ENCODE measurements around the gene IGSF9.
A peak's percentile ranks its signal among the peaks of the same experiment; 100 is the strongest.

IGSF9 gene

DNA sequence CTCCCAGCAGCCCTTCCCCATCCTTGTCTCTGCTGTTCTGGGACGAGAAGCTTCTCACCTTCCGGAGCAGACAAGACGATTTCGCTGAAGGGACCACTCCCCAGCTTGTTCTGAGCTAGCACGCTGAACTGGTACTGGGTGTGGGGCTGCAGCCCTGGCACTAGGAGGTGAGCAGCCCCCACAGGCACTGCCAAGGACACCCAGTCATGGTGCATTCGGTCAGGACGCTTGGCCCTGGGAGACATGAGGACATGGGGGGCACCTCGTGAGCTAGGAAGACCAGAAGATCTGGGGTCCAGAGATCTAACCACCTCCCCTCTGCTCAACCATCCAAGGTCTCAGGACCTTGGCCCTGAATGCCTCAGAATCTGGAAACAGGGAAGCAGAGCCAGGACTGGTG, 14.8 kb downstream of the IGSF9 start:
- Histone ChIP-seq H4K20me1 (ENCODE audit: insufficient read depth, low read length) (no peaks in the 10 kb centered on the region), H2AFZ (ENCODE audit: low read length) (no peak overlapping the region), H3K27me3 (ENCODE audit: insufficient read depth, low read length) (peaks cover 9% of the 10 kb centered on the region; the same call in 1 of the 2 replicates), H3K4me1 (ENCODE audit: insufficient read depth, low read length, severe bottlenecking) (peaks cover 4% of the 10 kb centered on the region), H3K9me2 (ENCODE audit: low read depth, low read length) (no peaks in the 10 kb centered on the region), H3K9ac (ENCODE audit: low read length) (no peak overlapping the region), H3K9me3 (ENCODE audit: low read length) (no peaks in the 10 kb centered on the region), H3K27ac (ENCODE audit: low read depth, low read length, poor library complexity, severe bottlenecking) (no peak overlapping the region), H3K4me3 (ENCODE audit: low read depth, low read length, poor library complexity, severe bottlenecking) (no peak overlapping the region), H3K36me3 (ENCODE audit: insufficient read depth, low read length) (no peaks in the 10 kb centered on the region), H3F3A (ENCODE audit: insufficient read depth, low read length) (no peaks in the 10 kb centered on the region), H3K79me2 (ENCODE audit: insufficient read depth, low read length) (no peaks in the 10 kb centered on the region), H3K4me2 (ENCODE audit: low read length) (no peak overlapping the region)
- TF ChIP-seq, protein P1, sequence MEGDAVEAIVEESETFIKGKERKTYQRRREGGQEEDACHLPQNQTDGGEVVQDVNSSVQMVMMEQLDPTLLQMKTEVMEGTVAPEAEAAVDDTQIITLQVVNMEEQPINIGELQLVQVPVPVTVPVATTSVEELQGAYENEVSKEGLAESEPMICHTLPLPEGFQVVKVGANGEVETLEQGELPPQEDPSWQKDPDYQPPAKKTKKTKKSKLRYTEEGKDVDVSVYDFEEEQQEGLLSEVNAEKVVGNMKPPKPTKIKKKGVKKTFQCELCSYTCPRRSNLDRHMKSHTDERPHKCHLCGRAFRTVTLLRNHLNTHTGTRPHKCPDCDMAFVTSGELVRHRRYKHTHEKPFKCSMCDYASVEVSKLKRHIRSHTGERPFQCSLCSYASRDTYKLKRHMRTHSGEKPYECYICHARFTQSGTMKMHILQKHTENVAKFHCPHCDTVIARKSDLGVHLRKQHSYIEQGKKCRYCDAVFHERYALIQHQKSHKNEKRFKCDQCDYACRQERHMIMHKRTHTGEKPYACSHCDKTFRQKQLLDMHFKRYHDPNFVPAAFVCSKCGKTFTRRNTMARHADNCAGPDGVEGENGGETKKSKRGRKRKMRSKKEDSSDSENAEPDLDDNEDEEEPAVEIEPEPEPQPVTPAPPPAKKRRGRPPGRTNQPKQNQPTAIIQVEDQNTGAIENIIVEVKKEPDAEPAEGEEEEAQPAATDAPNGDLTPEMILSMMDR (IDR thresholded peaks at IDR 0.05; ENCODE audit: low read length): no peak
- TF ChIP-seq EZH2 (IDR thresholded peaks at IDR 0.05; ENCODE audit: borderline replicate concordance, low read length): no peak

DNA sequence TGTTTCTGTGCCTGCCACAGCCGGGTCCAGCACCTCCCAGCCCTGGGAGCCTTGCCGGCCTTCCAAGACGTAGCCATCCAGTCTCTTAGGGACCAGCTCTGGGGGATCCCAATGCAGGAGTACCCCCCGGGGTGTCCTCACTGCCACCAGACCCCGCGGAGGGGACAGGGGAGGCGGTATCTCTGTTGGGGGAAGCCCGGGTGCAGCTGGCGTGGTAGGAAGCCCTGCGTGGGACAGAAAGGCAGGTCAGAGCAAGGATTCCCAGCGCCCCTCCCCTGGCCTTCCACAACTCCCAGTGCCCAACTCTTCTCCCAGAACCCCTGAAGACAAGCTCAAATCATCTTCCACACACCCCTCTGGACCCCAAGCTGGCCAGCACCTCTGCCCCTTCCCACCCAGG, 15.2 kb downstream of the IGSF9 start:
- H3K79me2 ChIP-seq (ENCODE audit: insufficient read depth, low read length): no peaks in the 10 kb centered on the region
- H3K27ac ChIP-seq (ENCODE audit: low read depth, low read length, poor library complexity, severe bottlenecking): no peak overlapping the region
- TF ChIP-seq EZH2 (IDR thresholded peaks at IDR 0.05; ENCODE audit: borderline replicate concordance, low read length): no peak
- TF ChIP-seq, protein P1 (IDR thresholded peaks at IDR 0.05; ENCODE audit: low read length): no peak
- H4K20me1 ChIP-seq (ENCODE audit: insufficient read depth, low read length): no peaks in the 10 kb centered on the region
- H3K9me3 ChIP-seq (ENCODE audit: low read length): no peaks in the 10 kb centered on the region
- no peaks in the 10 kb centered on the region for H3F3A ChIP-seq (ENCODE audit: insufficient read depth, low read length)
- H2AFZ ChIP-seq (ENCODE audit: low read length): no peak overlapping the region
- peaks cover 7% of the 10 kb centered on the region; the same call in 1 of the 2 replicates for H3K27me3 ChIP-seq (ENCODE audit: insufficient read depth, low read length)
- no peak overlapping the region for H3K9ac ChIP-seq (ENCODE audit: low read length)
- H3K9me2 ChIP-seq (ENCODE audit: low read depth, low read length): no peaks in the 10 kb centered on the region
- peaks cover 7% of the 10 kb centered on the region for H3K4me1 ChIP-seq (ENCODE audit: insufficient read depth, low read length, severe bottlenecking)
- H3K4me2 ChIP-seq (ENCODE audit: low read length): no peak overlapping the region
- H3K36me3 ChIP-seq (ENCODE audit: insufficient read depth, low read length): no peaks in the 10 kb centered on the region
- H3K4me3 ChIP-seq (ENCODE audit: low read depth, low read length, poor library complexity, severe bottlenecking): no peak overlapping the region

DNA sequence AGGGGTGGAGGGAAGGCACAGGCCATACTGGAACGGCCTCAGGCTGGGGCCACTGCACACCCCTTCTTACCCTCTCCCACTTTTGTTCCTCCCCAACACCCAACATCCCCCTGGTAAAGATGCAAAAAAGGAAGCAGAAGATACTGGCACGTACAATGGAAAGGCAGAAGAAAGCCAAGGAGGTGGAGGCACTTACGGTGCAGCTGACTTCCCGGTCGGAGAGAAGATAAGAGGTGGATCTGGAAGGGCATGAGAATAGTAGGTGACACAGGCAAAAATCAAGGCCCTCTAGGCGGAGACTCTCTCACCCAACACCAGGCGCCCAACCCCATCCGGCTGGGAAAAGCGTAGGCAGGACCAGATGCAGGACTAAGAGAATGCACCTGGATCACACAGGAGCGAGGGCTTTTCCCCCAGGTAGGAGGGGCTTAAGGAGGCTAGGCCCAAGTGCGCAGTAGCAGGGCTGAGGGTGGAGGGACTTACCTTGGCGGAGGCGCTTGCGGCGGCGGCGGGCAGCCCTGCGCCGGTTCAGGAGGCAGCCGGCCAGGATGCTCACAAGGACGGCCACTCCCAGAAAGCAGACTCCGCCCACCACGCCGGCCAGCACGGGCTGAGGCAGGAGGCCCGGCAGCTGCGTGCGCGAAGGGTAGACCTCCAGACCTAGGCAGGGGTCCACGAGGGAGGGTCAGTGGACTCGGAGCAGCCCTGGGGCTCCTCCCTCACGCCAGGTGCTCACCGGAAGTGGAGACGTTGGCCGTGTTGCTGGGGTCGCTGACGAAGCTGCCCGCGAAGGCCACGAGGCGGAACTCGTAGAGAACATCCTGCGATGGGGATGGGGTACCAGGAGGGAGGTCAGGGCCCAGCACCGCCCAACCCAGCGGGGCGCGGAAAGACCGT, 16.0 kb downstream of the IGSF9 start:
- H3K4me3 ChIP-seq (ENCODE audit: low read depth, low read length, poor library complexity, severe bottlenecking): no peak overlapping the region
- H3K36me3 ChIP-seq (ENCODE audit: insufficient read depth, low read length): no peaks in the 10 kb centered on the region
- TF ChIP-seq EZH2 (IDR thresholded peaks at IDR 0.05; ENCODE audit: borderline replicate concordance, low read length): no peak
- TF ChIP-seq, protein P1 (IDR thresholded peaks at IDR 0.05; ENCODE audit: low read length): no peak
- H3K79me2 ChIP-seq (ENCODE audit: insufficient read depth, low read length): no peaks in the 10 kb centered on the region
- H3K27me3 ChIP-seq (ENCODE audit: insufficient read depth, low read length): peaks cover 4% of the 10 kb centered on the region; the same call in 1 of the 2 replicates
- no peaks in the 10 kb centered on the region for H3K9me3 ChIP-seq (ENCODE audit: low read length)
- H3F3A ChIP-seq (ENCODE audit: insufficient read depth, low read length): no peaks in the 10 kb centered on the region
- H2AFZ ChIP-seq (ENCODE audit: low read length): no peak overlapping the region
- H3K9ac ChIP-seq (ENCODE audit: low read length): no peak overlapping the region
- H3K4me2 ChIP-seq (ENCODE audit: low read length): peak overlapping the region; percentile 26; the same call in 1 of the 2 replicates
- H3K4me1 ChIP-seq (ENCODE audit: insufficient read depth, low read length, severe bottlenecking): peaks cover 14% of the 10 kb centered on the region
- no peaks in the 10 kb centered on the region for H4K20me1 ChIP-seq (ENCODE audit: insufficient read depth, low read length)
- H3K27ac ChIP-seq (ENCODE audit: low read depth, low read length, poor library complexity, severe bottlenecking): no peak overlapping the region
- no peaks in the 10 kb centered on the region for H3K9me2 ChIP-seq (ENCODE audit: low read depth, low read length)
